Progenitor cell of endocrine pancreas (in vitro differentiated cells): Measurements from ENCODE around the gene ATF7. TPM values are rescaled to one million over a fixed set of nuclear protein-coding genes. Genes with fewer than 3 reads are reported as not detected.

Experiments
- DNase-seq: peaks from one replicate; pipeline ENCODE4 v3.0.0; 2021; ENCODE audit warnings: low spot score; ENCODE audit not compliant: unreplicated experiment
- H3K27ac Mint-ChIP-seq: 2 replicates; pipeline ENCODE4 v1.8.0; 2021; ENCODE audit warnings: mild to moderate bottlenecking, moderate library complexity, mixed read lengths
- H3K27me3 Mint-ChIP-seq: 2 replicates; pipeline ENCODE4 v1.8.0; 2021; ENCODE audit warnings: mixed read lengths
- H3K36me3 Mint-ChIP-seq: 2 replicates; pipeline ENCODE4 v1.8.0; 2022; ENCODE audit warnings: mixed read lengths; ENCODE audit not compliant: insufficient read depth
- H3K4me1 Mint-ChIP-seq: 2 replicates; pipeline ENCODE4 v1.8.0; 2021; ENCODE audit warnings: low read depth, mixed read lengths
- H3K4me3 Mint-ChIP-seq: 2 replicates; pipeline ENCODE4 v1.8.0; 2021; ENCODE audit warnings: low read depth, mild to moderate bottlenecking, moderate library complexity, mixed read lengths
- H3K9me3 Mint-ChIP-seq: 2 replicates; pipeline ENCODE4 v1.8.0; 2021; ENCODE audit warnings: low read depth, mixed read lengths
- CTCF ChIP-seq: fragments of 200-600 bp; sonication (generic); IDR thresholded peaks from one replicate; pipeline ENCODE4 v1.5.0; 2021; ENCODE audit warnings: antibody characterized with exemption, mild to moderate bottlenecking; ENCODE audit not compliant: unreplicated experiment
- total RNA-seq: library from RNA; stranded (reverse); gene quantifications from 2 replicates; pipeline ENCODE4 v1.2.1, GENCODE V29; 2021

The ATF7 gene
- total RNA-seq, 1 donor from 2014 or later: 51.7 TPM

GRCh38 chr12:53543539-53543938 lies 82.6 kb downstream of the ATF7 start:
- no peaks in the 10 kb centered on the region for H3K9me3 Mint-ChIP-seq
- H3K27ac Mint-ChIP-seq: peak overlapping the region; percentile 69
- H3K27me3 Mint-ChIP-seq: no peaks in the 10 kb centered on the region
- H3K4me3 Mint-ChIP-seq: no peak overlapping the region
- peaks cover 3% of the 10 kb centered on the region for H3K4me1 Mint-ChIP-seq
- DNase-seq: no peak
- TF ChIP-seq CTCF: peak; percentile 79
- peaks cover 10% of the 10 kb centered on the region for H3K36me3 Mint-ChIP-seq

DNA sequence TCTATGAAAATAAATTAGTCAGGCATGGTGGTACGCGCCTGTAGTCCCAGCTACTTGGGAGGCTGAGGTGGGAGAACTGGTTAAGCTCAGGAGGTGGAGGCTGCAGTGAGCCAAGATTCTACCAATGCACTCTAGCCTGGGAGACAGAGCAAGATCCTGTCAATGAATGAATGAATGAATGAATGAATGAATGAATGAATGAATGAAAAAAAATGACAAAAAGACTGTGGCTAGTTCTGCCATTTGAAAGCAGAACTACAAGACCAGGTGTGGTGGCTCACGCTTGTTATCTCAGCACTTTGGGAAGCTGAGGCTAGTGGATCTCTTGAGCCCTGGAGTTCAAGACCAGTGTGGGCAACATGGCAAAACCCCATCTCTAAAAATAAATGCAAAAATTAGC lies 86.7 kb downstream of the ATF7 start:
- Mint-ChIP-seq H3K4me3 (no peak overlapping the region), H3K4me1 (peaks cover 10% of the 10 kb centered on the region), H3K9me3 (no peaks in the 10 kb centered on the region), H3K36me3 (peaks cover 20% of the 10 kb centered on the region), H3K27me3 (no peaks in the 10 kb centered on the region), H3K27ac (no peak overlapping the region)
- TF ChIP-seq CTCF: no peak
- no peak for DNase-seq

DNA sequence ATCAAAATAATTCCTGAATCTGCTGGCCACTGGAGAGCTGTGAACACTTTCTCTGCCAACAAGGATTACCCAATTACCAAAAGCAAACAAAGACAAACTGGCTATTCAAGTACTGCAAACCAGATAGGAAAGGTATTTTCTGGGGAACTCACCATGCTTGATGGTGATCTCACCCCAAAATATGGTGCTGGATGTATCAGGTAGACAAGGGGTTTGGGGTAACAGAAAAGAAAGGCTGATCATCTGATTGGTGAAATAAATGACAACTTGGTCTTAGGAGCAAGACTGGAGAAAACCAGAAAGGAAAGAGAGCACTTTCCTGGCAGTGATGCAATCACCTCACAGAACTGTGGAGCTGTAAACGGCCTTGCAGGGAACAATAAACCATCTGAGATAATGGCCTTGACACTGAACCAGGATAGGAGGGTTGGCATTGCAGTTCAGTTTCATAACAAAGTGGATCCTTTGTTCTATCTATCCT lies 87.9 kb downstream of the ATF7 start:
- Mint-ChIP-seq H3K4me3 (no peak overlapping the region), H3K9me3 (no peaks in the 10 kb centered on the region), H3K27ac (peak overlapping the region; percentile 90), H3K27me3 (no peaks in the 10 kb centered on the region), H3K36me3 (peaks cover 23% of the 10 kb centered on the region), H3K4me1 (peaks cover 10% of the 10 kb centered on the region)
- DNase-seq: no peak
- no peak for TF ChIP-seq CTCF

DNA sequence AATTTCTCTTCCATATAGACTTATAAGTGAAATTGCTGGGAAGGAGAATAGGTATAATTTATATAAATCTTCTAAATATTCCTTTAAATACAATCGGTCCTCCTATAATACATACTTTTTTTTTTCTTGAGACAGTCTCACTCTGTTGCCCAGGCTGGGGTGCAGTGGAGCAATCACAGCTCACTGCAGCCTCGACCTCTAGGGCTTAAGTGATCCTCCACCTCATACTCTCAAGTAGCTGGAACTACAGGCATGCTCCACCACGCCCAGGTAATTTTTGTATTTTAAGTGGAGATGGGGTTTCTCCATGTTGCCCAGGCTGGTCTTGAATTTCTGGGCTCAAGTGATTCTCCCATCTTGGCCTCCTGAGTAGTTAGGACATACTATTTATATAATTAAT lies 89.2 kb downstream of the ATF7 start:
- Mint-ChIP-seq H3K4me1 (peaks cover 10% of the 10 kb centered on the region), H3K27ac (no peak overlapping the region), H3K27me3 (no peaks in the 10 kb centered on the region), H3K4me3 (no peak overlapping the region), H3K9me3 (no peaks in the 10 kb centered on the region), H3K36me3 (peaks cover 25% of the 10 kb centered on the region)
- no peak for DNase-seq
- no peak for TF ChIP-seq CTCF

DNA sequence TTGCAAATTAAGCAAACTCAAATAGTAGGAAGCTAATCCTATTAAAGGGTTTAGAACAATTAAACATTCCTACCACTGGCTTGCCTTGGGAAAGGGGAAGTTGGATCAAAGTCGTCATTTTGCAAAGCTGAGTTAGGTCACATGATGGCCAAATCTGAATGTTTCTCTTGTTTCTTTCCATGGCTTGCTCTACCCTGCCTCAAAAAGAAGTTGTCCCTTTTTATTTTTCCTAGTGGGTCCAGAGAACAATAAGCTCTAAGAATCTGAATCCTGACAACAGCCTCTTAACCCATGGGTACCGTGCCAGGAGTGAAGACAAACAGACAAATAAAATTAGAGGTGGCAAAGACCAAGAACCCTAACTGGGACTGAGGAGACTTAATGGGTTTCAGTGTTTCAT lies 92.7 kb downstream of the ATF7 start:
- no peaks in the 10 kb centered on the region for H3K9me3 Mint-ChIP-seq
- no peak for DNase-seq
- H3K4me1 Mint-ChIP-seq: peaks cover 6% of the 10 kb centered on the region
- TF ChIP-seq CTCF: no peak
- H3K27me3 Mint-ChIP-seq: no peaks in the 10 kb centered on the region
- H3K4me3 Mint-ChIP-seq: no peak overlapping the region
- peaks cover 24% of the 10 kb centered on the region for H3K36me3 Mint-ChIP-seq
- no peak overlapping the region for H3K27ac Mint-ChIP-seq
